HG02623 (cell line): Measurements from ENCODE around the gene ADCY5.
"Not testable (repeated sequence)": the region's sequence is repeated elsewhere in the genome, so short reads cannot be mapped to it uniquely, and the experiment has no call there.

Source experiments
- ATAC-seq: cut with Tn5 transposase; IDR thresholded peaks from one replicate; pipeline ENCODE4 v1.9.1; 2021; ENCODE audit warnings: moderate library complexity; ENCODE audit not compliant: unreplicated experiment

ADCY5 gene

DNA sequence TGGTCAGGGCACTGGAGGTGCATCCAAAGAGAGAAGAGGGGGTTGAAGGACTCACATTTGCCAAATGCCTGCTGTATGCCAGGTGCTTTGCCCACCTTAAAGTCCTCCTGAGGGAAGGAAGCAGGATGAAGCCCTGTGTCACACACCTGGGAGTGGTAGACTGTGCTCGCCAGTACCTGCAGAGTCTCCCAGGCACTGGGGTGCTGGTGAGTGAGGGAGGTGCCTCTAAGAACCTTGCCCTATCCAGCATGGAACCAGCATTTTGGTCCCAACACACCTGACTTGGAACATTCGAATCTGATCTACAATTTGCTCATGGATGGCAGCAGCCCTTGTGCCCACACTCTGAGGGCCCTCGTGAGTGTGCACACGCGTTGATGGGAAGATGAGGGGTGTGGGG, 170.4 kb downstream of the ADCY5 start:
- ATAC-seq = no peak

DNA sequence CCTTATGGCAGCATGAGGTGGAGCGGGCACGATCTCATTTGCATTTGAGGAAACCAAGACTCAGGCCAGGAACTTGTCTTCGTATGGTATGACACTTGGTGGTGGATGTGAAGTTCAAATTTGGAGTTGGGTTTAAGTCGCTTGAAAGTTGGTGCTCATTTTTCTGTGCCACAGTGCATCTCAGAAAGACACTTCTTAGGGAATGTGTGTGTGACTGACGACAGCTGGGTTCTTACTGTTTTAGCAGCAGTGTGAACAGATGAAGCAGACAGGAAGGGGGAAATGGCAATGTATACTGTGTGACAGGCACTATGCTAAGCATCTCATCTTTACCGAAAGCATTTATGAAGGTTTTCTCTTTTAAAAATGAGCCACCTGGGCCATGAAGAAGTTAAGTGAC, 171.8 kb downstream of the ADCY5 start:
- ATAC-seq = no peak

DNA sequence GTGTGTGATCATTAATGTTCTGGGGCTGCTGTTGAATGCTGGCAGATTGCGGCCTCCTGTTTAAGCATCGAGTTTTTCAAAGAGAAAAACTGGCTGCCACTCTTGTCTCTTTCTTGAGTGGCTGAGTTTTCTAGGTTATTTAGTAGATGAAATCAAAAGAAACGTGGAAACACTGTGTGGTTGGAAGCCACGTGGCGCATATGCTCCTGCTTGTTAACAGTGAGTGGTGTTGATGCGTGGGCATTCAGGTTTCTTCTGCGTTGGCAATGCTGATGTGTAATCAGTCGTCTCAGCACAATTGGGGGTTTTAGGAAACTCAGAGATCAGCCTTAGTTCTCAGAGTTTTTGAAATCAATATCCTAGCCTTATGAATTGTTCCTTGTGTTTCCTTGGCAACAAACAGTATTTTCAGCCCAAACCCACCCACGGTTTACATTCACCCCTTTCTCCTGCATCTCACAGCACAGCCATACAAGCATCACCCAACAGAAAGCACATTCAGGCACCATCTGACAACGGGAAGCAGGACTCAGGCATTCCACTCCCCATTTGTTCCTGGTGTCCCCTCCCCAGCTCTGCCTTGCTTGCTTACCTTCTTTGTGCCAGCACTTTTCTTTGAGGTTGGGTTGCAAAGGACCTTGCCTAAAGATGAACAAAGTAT, 172.4 kb downstream of the ADCY5 start:
- ATAC-seq = no peak

DNA sequence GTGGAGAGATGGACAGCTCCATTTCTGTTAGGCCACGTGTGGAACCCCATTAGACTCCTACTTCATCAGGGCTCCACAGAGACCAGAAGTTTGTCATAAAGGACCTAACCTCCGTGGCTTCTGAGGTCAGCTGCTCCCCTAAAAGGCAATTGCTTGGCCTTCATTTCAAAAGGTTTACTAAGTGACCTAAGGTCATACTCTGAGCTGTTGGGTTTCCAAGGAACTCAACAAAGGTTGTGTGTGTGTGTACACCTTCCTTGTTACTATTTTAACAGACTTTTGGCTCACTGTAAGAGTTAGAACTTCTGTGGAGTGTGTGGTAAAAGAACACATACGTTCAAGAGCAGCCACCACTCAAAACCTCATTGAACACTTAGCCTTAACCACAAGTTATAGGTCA, 173.2 kb downstream of the ADCY5 start:
- no peak for ATAC-seq

GRCh38 chr3:123272547-123272946, 176.3 kb downstream of the ADCY5 start:
- no peak for ATAC-seq

DNA sequence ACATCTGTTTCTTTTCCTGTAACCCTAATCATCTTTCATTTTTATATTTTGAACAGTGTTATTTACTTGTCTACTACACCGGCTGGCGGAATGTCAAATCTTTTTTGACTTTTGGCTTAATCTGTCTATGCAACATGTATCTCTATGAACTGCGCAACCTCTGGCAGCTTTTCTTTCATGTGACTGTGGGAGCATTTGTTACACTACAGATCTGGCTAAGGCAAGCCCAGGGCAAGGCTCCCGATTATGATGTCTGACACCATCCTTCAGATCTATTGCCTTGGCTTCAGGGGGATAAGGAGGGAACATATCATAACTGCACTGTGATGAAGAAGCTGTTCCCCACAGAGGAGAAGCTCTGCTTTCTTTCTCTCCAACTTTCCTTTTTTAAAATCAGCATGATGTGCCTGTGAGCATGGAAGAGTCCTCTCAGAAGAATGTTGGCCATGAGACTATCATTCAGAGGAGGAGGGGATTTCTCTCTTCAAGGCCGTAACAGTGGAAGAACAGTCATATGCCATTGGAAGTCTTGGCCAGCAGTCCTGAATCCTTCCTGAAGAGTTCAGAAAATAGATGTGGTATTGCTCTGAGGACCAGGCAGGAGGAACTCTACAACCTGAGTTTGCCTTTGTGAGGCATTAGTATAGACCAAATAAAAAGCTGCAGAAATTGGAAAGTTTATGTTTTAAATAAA, 177.3 kb downstream of the ADCY5 start:
- ATAC-seq = no peak

DNA sequence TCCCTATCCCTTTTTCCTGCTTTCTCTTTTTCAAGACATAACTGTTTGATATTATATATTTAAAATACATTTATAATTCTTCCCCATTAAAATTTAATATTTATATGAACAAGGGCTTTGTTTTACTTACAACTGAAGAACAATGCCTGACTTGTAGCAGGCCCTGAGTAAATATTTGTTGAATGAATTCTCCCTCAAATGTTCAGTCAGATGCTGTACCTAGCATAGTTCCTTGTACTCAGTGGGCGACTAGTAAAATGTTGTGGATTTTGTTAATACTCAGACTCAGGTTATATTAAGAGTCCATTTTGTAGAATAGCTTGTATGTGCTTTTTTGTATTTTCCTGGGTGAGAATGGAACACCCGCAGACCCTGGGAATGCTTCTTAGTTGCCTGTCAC, 178.1 kb downstream of the ADCY5 start:
- no peak for ATAC-seq

- no peak for ATAC-seq
These were observed 181.1 kb downstream of the ADCY5 start for GRCh38 chr3:123267821-123268220.

DNA sequence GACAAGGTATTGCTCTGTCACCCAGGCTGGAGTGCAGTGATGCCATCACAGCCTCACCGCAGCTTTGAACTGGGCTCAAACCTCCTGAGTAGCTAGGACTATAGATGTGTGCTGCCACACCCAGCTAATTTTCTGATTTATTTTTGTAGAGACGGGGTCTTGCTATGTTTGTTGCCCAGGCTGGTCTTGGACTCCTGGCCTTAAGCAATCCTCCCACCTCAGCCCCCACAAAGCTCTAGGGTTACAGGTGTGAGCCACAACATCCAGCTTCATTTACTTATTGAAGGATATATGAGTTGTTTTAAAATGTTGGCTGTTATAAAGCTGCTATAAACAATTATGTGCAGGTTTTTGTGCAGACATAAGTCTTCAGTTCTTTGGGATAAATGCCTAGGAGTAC, 184.9 kb downstream of the ADCY5 start:
- no peak for ATAC-seq

- ATAC-seq = no peak
These were observed 186.0 kb downstream of the ADCY5 start for GRCh38 chr3:123262868-123263267.

GRCh38 chr3:123262226-123262625, 186.7 kb downstream of the ADCY5 start:
- no peak for ATAC-seq

- peak; percentile 52 for ATAC-seq
These were observed 187.2 kb downstream of the ADCY5 start for GRCh38 chr3:123261666-123262065.

- ATAC-seq = no peak
These were observed 190.0 kb downstream of the ADCY5 start for GRCh38 chr3:123258811-123259420.

DNA sequence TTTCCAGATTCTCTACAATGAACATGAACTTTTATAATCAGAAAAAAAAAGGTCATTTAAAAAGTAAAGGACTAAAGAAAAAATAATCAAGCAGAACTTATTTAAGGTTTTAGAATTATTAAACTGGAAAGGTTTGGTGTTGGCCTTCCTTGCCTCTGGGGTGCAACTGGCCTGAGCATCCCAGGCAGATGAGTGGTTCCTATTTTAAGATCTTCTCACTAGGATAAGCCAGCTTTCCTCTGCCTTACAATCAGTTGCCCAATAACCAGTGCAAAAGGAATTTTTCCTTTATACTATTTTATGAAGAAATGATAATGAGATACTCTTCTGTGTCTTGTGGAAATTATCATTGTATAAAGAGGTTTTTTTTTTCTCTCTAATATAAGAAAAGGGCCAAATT, 190.5 kb downstream of the ADCY5 start:
- no peak for ATAC-seq

DNA sequence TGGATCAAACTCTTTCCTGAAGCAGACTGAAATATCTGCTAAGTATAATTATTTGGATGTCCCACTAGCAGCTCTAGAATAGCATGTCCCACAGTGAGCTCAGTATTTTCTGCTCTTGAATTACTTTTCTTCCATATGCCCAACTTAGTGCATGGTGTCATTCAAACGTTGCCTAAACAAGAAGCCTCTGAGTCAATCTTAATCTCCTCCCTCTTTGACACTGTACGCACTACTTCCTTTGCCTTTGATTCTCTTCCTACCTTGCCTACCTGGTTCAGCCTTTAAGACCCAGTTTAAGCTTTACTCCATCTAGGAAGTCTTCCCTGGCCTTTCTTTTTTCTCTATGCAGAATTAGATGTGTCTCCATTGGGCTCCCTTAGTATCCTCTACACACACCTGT, 192.6 kb downstream of the ADCY5 start:
- ATAC-seq = no peak

GRCh38 chr3:123246866-123247265, 202.0 kb downstream of the ADCY5 start:
- ATAC-seq = no peak

DNA sequence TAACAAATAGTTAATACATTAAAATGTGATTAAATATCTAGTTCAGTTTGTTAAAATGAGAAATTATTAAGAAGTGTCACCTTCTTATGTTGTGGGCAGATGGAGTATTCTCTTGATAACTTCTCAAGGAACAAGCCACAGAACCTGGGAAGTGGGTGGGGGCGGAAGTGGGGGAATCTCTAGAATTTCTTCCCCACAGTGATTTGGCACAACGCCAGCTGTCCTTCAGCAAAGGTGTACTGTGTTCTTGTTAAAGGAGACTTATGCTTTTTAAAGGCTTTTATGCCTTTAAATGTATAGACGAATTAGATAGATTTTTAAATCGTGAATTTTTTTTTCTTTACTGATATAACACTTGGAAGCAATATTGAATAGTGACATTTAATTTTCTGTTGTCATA, 204.8 kb downstream of the ADCY5 start:
- no peak for ATAC-seq

DNA sequence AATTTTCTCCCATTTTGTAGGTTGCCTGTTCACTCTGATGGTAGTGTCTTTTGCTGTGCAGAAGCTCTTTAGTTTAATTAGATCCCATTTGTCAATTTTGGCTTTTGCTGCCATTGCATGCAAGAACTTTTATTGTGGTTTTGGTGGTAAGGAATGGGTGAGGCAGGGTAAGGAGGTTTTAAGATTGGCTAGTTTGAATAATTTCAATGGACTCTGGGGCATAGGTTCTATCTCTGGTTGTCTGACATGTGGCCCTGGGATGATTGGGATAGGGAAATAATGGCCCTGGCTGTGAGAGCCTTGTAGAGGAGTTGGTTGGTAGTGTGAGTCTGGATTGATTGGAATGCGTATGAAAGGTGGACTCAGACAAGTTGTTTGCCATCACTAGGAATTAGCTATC, 209.1 kb downstream of the ADCY5 start:
- ATAC-seq = no peak

DNA sequence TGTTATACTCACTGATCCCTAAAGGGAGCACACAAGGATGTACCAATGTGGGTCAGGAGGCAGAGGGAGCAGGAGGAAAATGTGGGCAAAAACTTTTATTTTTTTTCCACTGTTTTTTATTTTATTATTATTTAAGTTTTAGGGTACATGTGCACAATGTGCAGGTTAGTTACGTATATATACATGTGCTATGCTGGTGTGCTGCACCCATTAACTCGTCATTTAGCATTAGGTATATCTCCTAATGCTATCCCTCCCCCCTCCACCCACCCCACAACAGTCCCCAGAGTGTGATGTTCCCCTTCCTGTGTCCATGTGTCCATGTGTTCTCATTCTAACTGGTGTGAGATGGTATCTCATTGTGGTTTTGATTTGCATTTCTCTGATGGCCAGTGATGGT, 209.7 kb downstream of the ADCY5 start:
- not testable (repeated sequence) for ATAC-seq

DNA sequence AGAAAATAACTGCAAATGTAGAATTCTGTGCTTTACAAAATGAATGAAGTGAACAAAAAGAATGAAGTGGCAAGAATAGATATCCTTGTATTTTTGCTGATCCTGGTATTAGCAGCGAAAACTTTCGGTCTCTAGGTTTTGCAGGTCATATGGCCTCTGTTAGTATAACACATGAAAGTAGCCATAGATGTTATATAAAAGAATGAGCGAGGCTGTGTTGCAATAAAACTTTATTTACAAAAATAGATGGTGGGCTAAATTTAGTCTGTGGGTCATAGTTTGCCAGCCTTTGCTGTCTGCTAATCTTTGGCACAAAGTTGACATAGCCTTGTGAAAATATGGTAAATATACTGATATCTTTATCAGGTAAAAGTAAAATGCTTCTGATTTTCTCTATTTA, 212.0 kb downstream of the ADCY5 start:
- no peak for ATAC-seq
